ENCODE data around the gene ZPLD1. TPM values are rescaled to one million over a fixed set of nuclear protein-coding genes. Genes with fewer than 3 reads are reported as not detected.

The ZPLD1 gene
- total RNA-seq, 1 experiment from 2014 or later: 0.17 TPM

GRCh38 chr3:102450976-102451375, 16.2 kb downstream of the ZPLD1 start:
- no peaks in the 10 kb centered on the region for H3K36me3 ChIP-seq (ENCODE audit: insufficient read depth, low read length, poor library complexity, severe bottlenecking)
- POLR2A ChIA-PET (ENCODE audit: low non-redundant PET): no interaction called here
- H3K4me3 ChIP-seq (ENCODE audit: low read depth, low read length, poor library complexity, severe bottlenecking): no peak overlapping the region
- H3K4me1 ChIP-seq (ENCODE audit: insufficient read depth, low read length, poor library complexity, severe bottlenecking): no peaks in the 10 kb centered on the region
- BruUV-seq (replicated peaks): no TSS peak
- CTCF ChIA-PET: no interaction called here
- DNase-seq (ENCODE audit: low spot score): no peak
- H3K27ac ChIP-seq (ENCODE audit: low read depth, low read length, poor library complexity, severe bottlenecking): no peak overlapping the region
- intact Hi-C loops (cut with micrococcal nuclease; ENCODE audit: unreplicated experiment): no loop called here
- H3K27me3 ChIP-seq (replicated peaks; ENCODE audit: insufficient read depth, low read depth, low read length, poor library complexity): no peaks in the 10 kb centered on the region
- H3K9me3 ChIP-seq (ENCODE audit: low read depth, low read length, poor library complexity, severe bottlenecking): no peaks in the 10 kb centered on the region
- TF ChIP-seq CTCF (conservative IDR thresholded peaks at IDR 0.05; ENCODE audit: low read depth, low read length) (no peak), EZH2 (IDR thresholded peaks at IDR 0.05; ENCODE audit: borderline replicate concordance, low read depth, low read length, poor library complexity, severe bottlenecking) (no peak)

- no peak for DNase-seq (ENCODE audit: low spot score)
- no TSS peak for BruUV-seq (replicated peaks)
Observed at GRCh38 chr3:102451543-102451942, 16.7 kb downstream of the ZPLD1 start.

GRCh38 chr3:102454181-102454580, 19.4 kb downstream of the ZPLD1 start:
- POLR2A ChIA-PET (ENCODE audit: low non-redundant PET): no interaction called here
- no peak for DNase-seq (ENCODE audit: low spot score)
- H3K27me3 ChIP-seq (replicated peaks; ENCODE audit: insufficient read depth, low read depth, low read length, poor library complexity): no peaks in the 10 kb centered on the region
- CTCF ChIA-PET: no interaction called here
- no peaks in the 10 kb centered on the region for H3K9me3 ChIP-seq (ENCODE audit: low read depth, low read length, poor library complexity, severe bottlenecking)
- no peak overlapping the region for H3K4me3 ChIP-seq (ENCODE audit: low read depth, low read length, poor library complexity, severe bottlenecking)
- H3K4me1 ChIP-seq (ENCODE audit: insufficient read depth, low read length, poor library complexity, severe bottlenecking): no peaks in the 10 kb centered on the region
- no peaks in the 10 kb centered on the region for H3K36me3 ChIP-seq (ENCODE audit: insufficient read depth, low read length, poor library complexity, severe bottlenecking)
- intact Hi-C loops (cut with micrococcal nuclease; ENCODE audit: unreplicated experiment): no loop called here
- TF ChIP-seq CTCF (conservative IDR thresholded peaks at IDR 0.05; ENCODE audit: low read depth, low read length) (no peak), EZH2 (IDR thresholded peaks at IDR 0.05; ENCODE audit: borderline replicate concordance, low read depth, low read length, poor library complexity, severe bottlenecking) (no peak)
- no peak overlapping the region for H3K27ac ChIP-seq (ENCODE audit: low read depth, low read length, poor library complexity, severe bottlenecking)
- BruUV-seq (replicated peaks): no TSS peak

More at GRCh38 chr3:102451543-102451942, 16.7 kb downstream of the ZPLD1 start:
- Histone ChIP-seq H3K27me3 (replicated peaks; ENCODE audit: insufficient read depth, low read depth, low read length, poor library complexity) (no peaks in the 10 kb centered on the region), H3K9me3 (ENCODE audit: low read depth, low read length, poor library complexity, severe bottlenecking) (no peaks in the 10 kb centered on the region), H3K4me1 (ENCODE audit: insufficient read depth, low read length, poor library complexity, severe bottlenecking) (no peaks in the 10 kb centered on the region), H3K27ac (ENCODE audit: low read depth, low read length, poor library complexity, severe bottlenecking) (no peak overlapping the region), H3K36me3 (ENCODE audit: insufficient read depth, low read length, poor library complexity, severe bottlenecking) (no peaks in the 10 kb centered on the region), H3K4me3 (ENCODE audit: low read depth, low read length, poor library complexity, severe bottlenecking) (no peak overlapping the region)
- intact Hi-C loops (cut with micrococcal nuclease; ENCODE audit: unreplicated experiment): no loop called here
- CTCF ChIA-PET: no interaction called here
- TF ChIP-seq CTCF (conservative IDR thresholded peaks at IDR 0.05; ENCODE audit: low read depth, low read length): no peak
- TF ChIP-seq EZH2 (IDR thresholded peaks at IDR 0.05; ENCODE audit: borderline replicate concordance, low read depth, low read length, poor library complexity, severe bottlenecking): no peak
- POLR2A ChIA-PET (ENCODE audit: low non-redundant PET): no interaction called here

Measured in A673 (cell line).